OCI-LY7 (cell line): ENCODE measurements around the gene SPRED2. TPM values are rescaled to one million over a fixed set of nuclear protein-coding genes. Genes with fewer than 3 reads are reported as not detected.

Source experiments
- BruUV-seq: library from RNA; stranded (reverse); fragments of 400-500 nt; replicated peaks from 2 replicates; lab custom pipeline; 2021; lab: Mats Ljungman, UMichigan
- CTCF ChIA-PET: fragments of 300-600 bp; sonication (Branson Sonifier 250); formaldehyde crosslinking; loops from one replicate; lab custom pipeline; 2022; ENCODE audit warnings: antibody characterized with exemption; ENCODE audit not compliant: unreplicated experiment; lab: Charles Lee
- POLR2A ChIA-PET: fragments of 300-600 bp; sonication (Branson Sonifier 250); formaldehyde crosslinking; loops from one replicate; lab custom pipeline; 2022; ENCODE audit warnings: antibody characterized with exemption; lab: Charles Lee
- DNase-seq: peaks from one replicate; pipeline ENCODE4 v3.0.0-alpha.2; 2015; ENCODE audit warnings: low spot score
- H2AFZ ChIP-seq: fragments of 200-600 bp; sonication (generic), shearing (Covaris generic); 2 replicates; pipeline ENCODE4 v1.6.1; 2014; ENCODE audit warnings: mild to moderate bottlenecking, antibody characterized with exemption, low read length, moderate library complexity
- H3K27ac ChIP-seq: fragments of 200-600 bp; sonication (generic); 2 replicates; pipeline ENCODE4 v1.5.1; 2014; ENCODE audit warnings: mixed run types, low read depth, mild to moderate bottlenecking, moderate library complexity, low read length, inconsistent platforms; ENCODE audit not compliant: poor library complexity, severe bottlenecking
- H3K36me3 ChIP-seq: fragments of 200-600 bp; sonication (generic); 2 replicates; pipeline ENCODE4 v1.6.1; 2014; ENCODE audit warnings: mild to moderate bottlenecking, antibody characterized with exemption, low read length, moderate library complexity, mixed read lengths; ENCODE audit not compliant: insufficient read depth
- H3K4me1 ChIP-seq: fragments of 200-600 bp; sonication (generic); 2 replicates; pipeline ENCODE4 v1.5.1; 2014; ENCODE audit warnings: mild to moderate bottlenecking, low read length; ENCODE audit not compliant: insufficient read depth, poor library complexity, severe bottlenecking
- H3K4me2 ChIP-seq: fragments of 200-600 bp; sonication (generic); 2 replicates; pipeline ENCODE4 v1.6.1; 2014; ENCODE audit warnings: mild to moderate bottlenecking, low read length
- H3K4me3 ChIP-seq: fragments of 200-600 bp; sonication (generic); 2 replicates; pipeline ENCODE4 v1.5.1; 2014; ENCODE audit warnings: mild to moderate bottlenecking, low read depth, low read length; ENCODE audit not compliant: poor library complexity, severe bottlenecking
- H3K79me2 ChIP-seq: fragments of 200-600 bp; sonication (generic); 2 replicates; pipeline ENCODE4 v1.6.1; 2016; ENCODE audit warnings: low read depth, mild to moderate bottlenecking, low read length, moderate library complexity, mixed read lengths; ENCODE audit not compliant: insufficient read depth
- H3K9me2 ChIP-seq: fragments of 200-600 bp; sonication (generic); 2 replicates; pipeline ENCODE4 v1.6.1; 2016; ENCODE audit warnings: mild to moderate bottlenecking, low read length, mixed read lengths; ENCODE audit not compliant: insufficient read depth
- H3K9me3 ChIP-seq: fragments of 200-600 bp; sonication (generic); 2 replicates; pipeline ENCODE4 v1.6.1; 2014; ENCODE audit warnings: mild to moderate bottlenecking, mixed run types, low read length, mixed read lengths
- H4K20me1 ChIP-seq: fragments of 200-600 bp; sonication (generic); 2 replicates; pipeline ENCODE4 v1.6.1; 2014; ENCODE audit warnings: mild to moderate bottlenecking, antibody characterized with exemption, low read length, moderate library complexity, mixed read lengths; ENCODE audit not compliant: insufficient read depth
- EZH2phosphoT487 ChIP-seq: fragments of 200-600 bp; sonication (generic); IDR thresholded peaks from 2 replicates; pipeline ENCODE4 v1.6.1; 2018; ENCODE audit warnings: low read depth, borderline replicate concordance, mild to moderate bottlenecking, mixed run types, antibody characterized with exemption, low read length, moderate library complexity, mixed read lengths
- intact Hi-C: fragments of 100-400 bp; cut with micrococcal nuclease; formaldehyde crosslinking; loops from one replicate; pipeline ENCODE4 v1.10.0; 2022; ENCODE audit not compliant: unreplicated experiment
- total RNA-seq, 2 experiments: library from RNA; depleted of rRNA in 1 of 2; stranded (reverse); fragments of >200 nt in 1 of 2; shearing (Covaris generic) in 1 of 2; gene quantifications; 2 replicates each; pipeline ENCODE4 v1.2.3, GENCODE V29; 2014 to 2022
- TF ChIP-seq, protein P1 (sequence below): fragments of 200-600 bp; sonication (generic); conservative IDR thresholded peaks from 2 replicates; pipeline ENCODE4 v1.5.1; 2014; ENCODE audit warnings: mild to moderate bottlenecking, antibody characterized with exemption, low read length, moderate library complexity, mixed read lengths

The SPRED2 gene
- total RNA-seq, 2 experiments from 2014 or later = 8.0 to 49.1 TPM

DNA sequence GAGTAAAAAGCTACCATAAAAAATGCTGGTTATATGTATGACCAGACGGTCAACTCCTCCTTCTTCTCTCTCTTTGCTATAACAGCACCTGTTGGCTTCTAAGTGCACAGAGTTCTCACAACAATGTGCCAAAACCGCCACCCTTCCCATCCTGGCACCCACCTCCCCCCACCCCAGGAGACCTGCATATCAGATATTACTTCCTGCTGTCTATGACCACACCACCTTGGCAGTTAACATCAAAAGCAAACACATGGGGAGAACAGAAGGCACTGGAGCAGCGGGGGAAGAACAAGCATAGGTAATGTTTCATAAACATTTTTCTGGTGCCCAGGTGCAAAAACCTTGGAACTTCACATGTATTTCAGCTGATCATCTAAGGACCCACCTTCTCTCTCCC lies 15.5 kb downstream of the SPRED2 start:
- intact Hi-C loops = no loop called here
- BruUV-seq = no TSS peak
- DNase-seq = peak; percentile 73
- peak overlapping the region; percentile 64 for H3K4me2 ChIP-seq
- CTCF ChIA-PET = interaction anchor here (1.0 to 2.0 kb wide), 3 partner anchors 9 to 50 kb away, joined by 4 to 5 read pairs (median 4); no protein-coding TSS in a partner anchor
- no peaks in the 10 kb centered on the region for H3K9me2 ChIP-seq
- no peak overlapping the region; the same call in 1 of the 2 replicates for H2AFZ ChIP-seq
- peaks cover 97% of the 10 kb centered on the region for H3K4me1 ChIP-seq
- POLR2A ChIA-PET = interaction anchor here (0.6 to 5.7 kb wide), 8 partner anchors 10 to 258 kb away, joined by 3 to 45 read pairs (median 4); no protein-coding TSS in a partner anchor
- H3K36me3 ChIP-seq = no peaks in the 10 kb centered on the region
- H3K27ac ChIP-seq = peak overlapping the region; percentile 60
- peak overlapping the region; percentile 27 for H3K4me3 ChIP-seq
- no peak for TF ChIP-seq EZH2phosphoT487
- TF ChIP-seq, protein P1, sequence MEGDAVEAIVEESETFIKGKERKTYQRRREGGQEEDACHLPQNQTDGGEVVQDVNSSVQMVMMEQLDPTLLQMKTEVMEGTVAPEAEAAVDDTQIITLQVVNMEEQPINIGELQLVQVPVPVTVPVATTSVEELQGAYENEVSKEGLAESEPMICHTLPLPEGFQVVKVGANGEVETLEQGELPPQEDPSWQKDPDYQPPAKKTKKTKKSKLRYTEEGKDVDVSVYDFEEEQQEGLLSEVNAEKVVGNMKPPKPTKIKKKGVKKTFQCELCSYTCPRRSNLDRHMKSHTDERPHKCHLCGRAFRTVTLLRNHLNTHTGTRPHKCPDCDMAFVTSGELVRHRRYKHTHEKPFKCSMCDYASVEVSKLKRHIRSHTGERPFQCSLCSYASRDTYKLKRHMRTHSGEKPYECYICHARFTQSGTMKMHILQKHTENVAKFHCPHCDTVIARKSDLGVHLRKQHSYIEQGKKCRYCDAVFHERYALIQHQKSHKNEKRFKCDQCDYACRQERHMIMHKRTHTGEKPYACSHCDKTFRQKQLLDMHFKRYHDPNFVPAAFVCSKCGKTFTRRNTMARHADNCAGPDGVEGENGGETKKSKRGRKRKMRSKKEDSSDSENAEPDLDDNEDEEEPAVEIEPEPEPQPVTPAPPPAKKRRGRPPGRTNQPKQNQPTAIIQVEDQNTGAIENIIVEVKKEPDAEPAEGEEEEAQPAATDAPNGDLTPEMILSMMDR = no peak
- no peaks in the 10 kb centered on the region for H3K9me3 ChIP-seq
- H4K20me1 ChIP-seq = 0 out of 2 replicates have a peak, but pooled peaks cover 6% of the 10 kb centered on the region
- peaks cover 88% of the 10 kb centered on the region for H3K79me2 ChIP-seq

DNA sequence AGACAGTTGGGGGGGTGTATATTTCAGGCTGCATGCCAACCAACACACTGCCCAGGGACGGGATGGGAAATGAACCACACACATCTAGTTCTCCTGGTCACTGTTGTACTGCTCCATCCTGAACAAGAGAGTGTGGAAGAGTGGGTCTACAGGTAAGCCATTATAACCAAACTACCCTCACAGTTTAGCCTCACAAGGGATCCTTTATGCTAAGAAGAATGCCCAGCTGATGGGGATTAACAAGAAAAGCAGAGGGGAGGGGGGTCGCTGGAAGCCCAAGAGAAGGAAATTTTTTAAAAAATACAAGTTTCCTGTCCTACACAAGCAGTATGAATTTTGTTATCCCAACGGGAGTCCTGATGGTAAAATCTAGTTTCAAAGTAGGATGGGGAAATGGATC lies 16.1 kb downstream of the SPRED2 start:
- Histone ChIP-seq H3K9me2 (no peaks in the 10 kb centered on the region), H3K4me3 (peak overlapping the region; percentile 27), H2AFZ (no peak overlapping the region), H3K4me2 (peak overlapping the region; percentile 64), H3K9me3 (no peaks in the 10 kb centered on the region), H3K4me1 (peaks cover 97% of the 10 kb centered on the region), H3K36me3 (no peaks in the 10 kb centered on the region), H3K27ac (peak overlapping the region; percentile 60), H4K20me1 (0 out of 2 replicates have a peak, but pooled peaks cover 8% of the 10 kb centered on the region), H3K79me2 (peaks cover 85% of the 10 kb centered on the region)
- intact Hi-C loops = no loop called here
- DNase-seq = no peak
- CTCF ChIA-PET = no interaction called here
- POLR2A ChIA-PET = interaction anchor here (0.5 to 5.7 kb wide), 7 partner anchors 10 to 196 kb away, joined by 3 to 45 read pairs (median 4); no protein-coding TSS in a partner anchor
- BruUV-seq = no TSS peak
- TF ChIP-seq, protein P1 = no peak

GRCh38 chr2:65415091-65415490 lies 17.3 kb downstream of the SPRED2 start:
- ChIA-PET CTCF (no interaction called here), POLR2A (interaction anchor here (0.5 to 5.7 kb wide), 17 partner anchors 8 to 686 kb away, joined by 3 to 45 read pairs (median 3); no protein-coding TSS in a partner anchor)
- no peak overlapping the region for H3K27ac ChIP-seq
- DNase-seq = no peak
- peaks cover 96% of the 10 kb centered on the region for H3K4me1 ChIP-seq
- H3K79me2 ChIP-seq = peaks cover 82% of the 10 kb centered on the region
- intact Hi-C loops = no loop called here
- no peak overlapping the region for H2AFZ ChIP-seq
- 0 out of 2 replicates have a peak, but pooled peaks cover 12% of the 10 kb centered on the region for H4K20me1 ChIP-seq
- H3K4me2 ChIP-seq = peak overlapping the region; percentile 64; the same call in 1 of the 2 replicates
- no peaks in the 10 kb centered on the region for H3K9me2 ChIP-seq
- H3K36me3 ChIP-seq = no peaks in the 10 kb centered on the region
- no peaks in the 10 kb centered on the region for H3K9me3 ChIP-seq
- no TSS peak for BruUV-seq
- TF ChIP-seq, protein P1 = no peak
- TF ChIP-seq EZH2phosphoT487 = no peak
- no peak overlapping the region for H3K4me3 ChIP-seq
